NK-92 treated with Interleukin-12 subunit alpha and Interleukin-12 subunit beta, amount 100 ng/mL, for 24 hours (cell line): ENCODE data around the gene FAM111B.
"Not testable (repeated sequence)": the region's sequence is repeated elsewhere in the genome, so short reads cannot be mapped to it uniquely, and the experiment has no call there.

Experiments
- DNase-seq: peaks from one replicate; lab custom pipeline; 2025; lab: John Stamatoyannopoulos, UW

FAM111B gene

DNA sequence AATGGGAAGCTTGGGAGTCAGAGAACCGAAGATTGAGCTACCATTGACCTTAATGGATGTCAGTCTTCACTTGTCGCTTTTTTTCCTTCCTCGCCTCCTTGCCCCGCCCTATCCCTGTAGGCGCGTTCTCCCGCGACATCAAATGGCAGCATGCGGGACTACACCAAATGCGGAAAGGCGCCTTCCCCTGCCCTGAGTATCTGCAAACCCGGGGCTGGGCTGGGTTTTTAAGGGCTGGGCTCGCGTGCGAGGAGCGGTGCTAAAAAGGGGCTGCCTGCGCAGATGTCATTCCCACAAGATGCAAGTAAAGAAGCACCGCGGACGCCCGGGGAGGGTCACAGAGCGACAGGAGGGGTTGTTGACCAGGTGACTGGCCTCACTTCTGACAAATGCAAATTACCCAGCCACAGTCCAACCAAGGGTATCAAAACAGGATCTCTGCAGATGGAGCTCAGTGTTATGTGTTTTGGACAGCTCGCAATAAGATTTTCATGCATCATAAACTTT lies 4.7 kb upstream of the FAM111B start:
- no peak for DNase-seq

DNA sequence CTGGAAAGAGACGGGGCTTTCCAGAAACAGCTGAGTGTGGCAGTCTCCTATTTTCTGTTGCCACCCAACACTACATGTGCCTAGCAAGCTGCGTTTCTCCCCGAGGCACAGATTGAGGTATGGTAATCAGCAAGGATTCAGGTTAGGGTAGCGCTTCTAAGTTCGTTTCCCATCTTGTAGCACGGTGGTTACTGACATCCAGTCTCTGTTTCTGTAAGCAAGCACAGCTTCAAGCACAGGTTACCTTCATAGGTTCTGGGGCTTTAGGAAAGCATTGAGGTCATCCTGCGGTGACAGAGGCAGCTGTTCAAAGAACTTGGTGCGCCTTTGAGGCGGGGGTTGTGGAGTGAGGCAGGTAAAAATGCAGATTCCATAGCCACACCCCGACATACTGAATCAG lies 684 bp downstream of the FAM111B start:
- not testable (repeated sequence) for DNase-seq

DNA sequence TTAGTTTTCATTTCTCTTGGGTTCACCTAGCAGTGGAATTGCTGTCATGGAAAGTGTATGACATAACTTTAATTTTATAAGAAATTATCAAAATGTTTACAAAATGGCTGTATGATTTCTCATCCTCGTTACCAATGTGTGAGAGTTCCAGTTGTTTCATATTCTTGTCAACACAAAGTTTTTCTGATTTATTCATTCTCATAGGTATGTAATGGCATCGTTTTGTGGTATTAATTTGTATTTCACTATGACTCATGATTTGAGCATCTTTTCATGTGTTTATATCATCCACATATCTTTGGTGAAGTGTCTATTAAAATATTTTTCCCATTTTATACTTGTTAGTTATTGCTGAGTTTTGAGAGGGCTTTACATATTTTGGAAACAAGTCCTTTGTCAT lies 5.5 kb downstream of the FAM111B start:
- no peak for DNase-seq

- no peak for DNase-seq
Measured at GRCh38 chr11:59114344-59114743, 7.3 kb downstream of the FAM111B start.

DNA sequence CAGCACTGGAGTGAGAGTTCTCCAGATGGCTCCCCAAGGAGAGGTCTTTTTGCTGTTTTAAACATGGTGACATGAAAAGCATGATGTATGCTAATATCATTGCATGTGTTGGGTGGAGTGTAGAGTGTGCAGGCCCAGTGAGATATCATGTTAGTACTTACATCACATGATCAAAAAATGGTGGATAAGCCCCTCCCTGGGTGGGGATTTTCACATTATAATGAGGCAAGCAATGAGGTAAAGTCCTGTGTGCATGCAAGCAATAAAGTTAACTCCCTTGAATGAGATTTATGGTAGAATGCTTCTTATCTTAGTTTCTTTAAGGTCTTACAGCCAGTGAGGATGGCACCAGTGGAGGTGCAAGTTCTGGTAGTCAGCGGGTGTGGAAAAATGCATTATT lies 8.5 kb downstream of the FAM111B start:
- DNase-seq: no peak

DNA sequence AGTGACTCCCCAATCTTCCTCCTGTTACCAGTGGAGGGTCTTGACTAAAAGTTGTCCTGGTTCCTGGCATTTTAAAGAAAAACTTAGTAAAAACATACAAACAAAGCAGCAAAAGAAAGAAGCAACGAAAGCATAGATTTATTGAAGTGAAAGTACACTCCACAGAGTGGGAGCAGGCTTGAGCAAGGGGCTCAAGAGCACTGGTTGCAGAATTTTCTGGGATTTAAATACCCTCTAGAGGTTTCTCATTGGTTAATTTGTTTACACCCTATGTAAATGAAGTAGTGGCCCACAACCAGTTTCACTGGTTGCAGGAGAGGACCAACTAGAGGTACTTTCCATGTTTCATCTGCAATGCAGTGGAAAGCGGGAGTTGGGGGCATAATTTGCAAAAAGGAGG lies 10.7 kb downstream of the FAM111B start:
- DNase-seq: no peak

GRCh38 chr11:59119826-59120225 lies 12.8 kb downstream of the FAM111B start:
- no peak for DNase-seq

GRCh38 chr11:59135648-59136461 lies 28.8 kb downstream of the FAM111B start:
- DNase-seq: peak; percentile 66

- not testable (repeated sequence) for DNase-seq
Measured at GRCh38 chr11:59136551-59136950, 29.5 kb downstream of the FAM111B start.

- DNase-seq: no peak
Measured at GRCh38 chr11:59137190-59137589, 30.2 kb downstream of the FAM111B start.

- no peak for DNase-seq
Measured at GRCh38 chr11:59138643-59139042, 31.6 kb downstream of the FAM111B start.

DNA sequence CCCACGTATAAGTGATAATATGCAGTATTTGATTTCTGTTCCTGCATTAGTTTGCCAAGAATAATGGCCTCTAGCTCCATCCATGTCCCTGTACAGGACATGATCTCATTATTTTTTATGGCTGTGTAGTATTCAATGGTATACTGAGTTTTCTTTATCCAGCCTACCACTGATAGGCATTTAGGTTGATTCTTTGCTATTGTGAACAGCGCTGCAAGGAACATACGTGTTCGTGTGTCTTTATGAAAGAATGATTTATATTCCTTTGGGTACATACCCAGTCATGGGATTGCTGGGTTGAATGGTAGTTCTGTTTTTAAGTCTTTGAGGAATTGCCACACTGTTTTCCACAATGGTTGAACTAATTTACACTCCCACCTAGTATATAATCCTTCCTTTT lies 34.2 kb downstream of the FAM111B start:
- no peak for DNase-seq

DNA sequence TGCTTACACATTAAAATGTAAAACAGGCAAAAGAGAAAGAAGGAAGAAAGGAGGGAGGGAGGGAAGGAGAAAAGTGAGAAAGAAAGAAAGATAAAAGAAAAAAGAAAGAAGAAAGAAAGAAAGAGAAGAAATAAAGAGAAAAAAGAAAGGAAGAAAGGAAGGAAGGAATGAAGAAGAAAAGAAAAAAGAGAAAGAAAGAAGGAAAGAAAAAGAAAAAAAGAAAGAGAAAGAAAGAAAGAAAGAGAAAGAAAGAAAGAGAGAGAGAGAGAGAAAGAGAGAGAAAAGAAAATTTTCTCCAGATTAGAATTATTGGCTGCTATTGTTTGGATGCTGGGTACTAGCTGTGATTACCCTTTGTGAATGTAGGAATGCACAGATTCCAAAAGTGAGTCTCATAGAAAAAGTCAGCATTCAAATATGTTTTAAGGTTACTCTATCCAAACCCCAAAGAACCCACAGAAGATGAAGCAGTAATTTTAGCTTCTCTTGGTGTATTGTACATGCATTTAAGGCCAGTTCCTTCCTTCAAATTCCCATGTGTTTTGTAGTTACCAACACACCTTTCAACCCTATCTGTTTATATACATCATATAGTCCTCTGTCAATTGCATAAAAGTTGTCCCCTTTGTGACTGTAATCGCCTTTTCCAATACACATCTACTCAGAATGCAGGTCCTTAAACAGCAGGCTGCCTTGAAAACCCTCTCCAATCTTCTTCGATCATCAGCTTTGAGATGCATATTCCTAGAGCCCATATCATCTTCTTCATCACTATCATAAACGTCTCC lies 34.8 kb downstream of the FAM111B start:
- DNase-seq: no peak

DNA sequence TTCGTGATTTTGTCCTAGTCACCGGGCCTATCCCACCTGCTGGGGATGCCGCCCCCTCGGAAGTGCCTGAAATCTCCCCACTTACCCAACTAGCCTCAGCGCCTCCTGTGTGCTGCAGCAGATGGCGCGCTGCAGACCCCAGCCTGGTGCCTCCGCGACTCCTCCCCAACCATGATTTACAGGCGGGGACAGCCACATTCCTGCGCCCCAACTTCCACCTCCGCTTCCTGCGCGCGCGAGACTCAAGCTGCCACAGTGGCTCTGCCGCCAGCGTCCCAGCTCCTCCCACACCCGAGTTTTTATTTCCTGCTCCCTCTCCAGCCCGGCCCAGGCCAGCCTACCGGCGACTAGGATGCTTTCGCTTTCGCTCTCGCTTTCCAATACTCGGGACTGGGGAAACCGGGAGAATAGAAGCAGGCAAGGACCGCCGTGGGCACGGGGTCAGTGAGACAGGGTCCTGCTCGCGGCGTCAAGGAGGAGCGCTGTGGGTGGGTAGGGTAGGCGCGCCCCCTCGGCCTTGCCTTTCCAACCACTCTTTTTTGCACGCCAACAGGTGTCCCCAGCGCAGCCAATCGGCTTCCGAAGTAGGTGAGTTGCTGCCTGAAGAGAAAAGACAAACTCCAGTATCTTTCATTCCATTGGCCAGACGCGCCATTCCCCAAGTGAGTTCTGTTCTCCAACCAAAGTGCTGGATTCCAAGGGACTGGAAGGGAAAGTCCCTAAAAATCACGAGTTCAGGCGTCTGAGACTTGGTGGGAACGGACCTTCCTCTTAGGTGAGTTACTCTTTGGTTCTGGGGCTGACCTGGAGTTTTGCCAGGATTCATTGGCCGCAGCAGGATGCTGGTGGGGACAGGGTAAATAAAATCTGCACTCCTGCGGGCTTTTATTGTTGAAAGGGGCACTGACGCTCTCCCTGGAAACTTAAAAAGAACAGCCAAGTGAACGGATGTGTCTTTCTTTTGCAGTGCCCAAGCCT lies 35.8 kb downstream of the FAM111B start, which contains the start of gene FAM111A:
TSS of gene FAM111A (plus strand) at position 327 of the 978 bp plus-strand sequence. CDS start 6,017 bp downstream, outside the sequence.
- DNase-seq: peak; percentile 76

- no peak for DNase-seq
Measured at GRCh38 chr11:59144096-59144495, 37.1 kb downstream of the FAM111B start.

DNA sequence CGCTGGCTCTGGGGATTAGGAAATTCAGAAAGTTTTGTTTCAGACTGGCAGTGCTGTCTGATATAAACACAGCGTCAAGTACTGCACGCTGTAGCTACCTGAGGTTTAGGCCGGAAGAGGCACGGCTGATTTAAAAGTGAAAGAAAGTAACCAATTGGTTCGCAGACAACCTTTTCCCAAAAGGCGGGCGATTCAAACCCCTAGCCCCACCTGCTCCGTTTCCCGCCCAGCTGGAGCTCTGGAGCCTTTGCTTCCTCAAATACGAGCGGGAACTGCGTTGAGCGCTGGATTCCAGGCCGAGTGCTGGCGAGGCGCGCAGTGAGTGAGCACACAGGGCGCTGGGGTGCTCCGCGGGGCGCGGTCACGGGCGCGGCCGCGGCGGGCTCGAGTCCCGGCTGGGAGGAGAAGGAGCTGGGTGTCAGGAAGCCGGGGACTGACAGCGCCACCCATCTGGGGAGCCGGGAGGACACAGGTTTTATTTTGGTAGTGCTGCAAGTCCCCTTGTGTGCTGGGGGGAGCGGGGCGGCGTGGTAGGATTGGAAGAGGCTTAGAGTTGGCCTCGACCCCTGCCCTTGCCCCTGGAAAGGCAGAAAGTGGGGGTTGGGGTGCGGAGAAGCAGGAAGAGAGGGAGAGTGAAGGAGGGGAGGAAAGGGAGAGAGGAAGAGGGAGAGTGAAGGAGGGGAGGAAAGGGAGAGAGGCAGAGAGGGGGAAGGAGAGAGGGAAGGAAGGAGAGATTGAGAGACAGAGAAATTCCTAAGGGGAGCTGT lies 37.7 kb downstream of the FAM111B start:
- DNase-seq: peak; percentile 77

GRCh38 chr11:59145534-59145933 lies 38.5 kb downstream of the FAM111B start:
- DNase-seq: no peak

- DNase-seq: no peak
Measured at GRCh38 chr11:59151761-59152160, 44.7 kb downstream of the FAM111B start.

GRCh38 chr11:59152312-59152951 lies 45.4 kb downstream of the FAM111B start:
- DNase-seq: no peak

DNA sequence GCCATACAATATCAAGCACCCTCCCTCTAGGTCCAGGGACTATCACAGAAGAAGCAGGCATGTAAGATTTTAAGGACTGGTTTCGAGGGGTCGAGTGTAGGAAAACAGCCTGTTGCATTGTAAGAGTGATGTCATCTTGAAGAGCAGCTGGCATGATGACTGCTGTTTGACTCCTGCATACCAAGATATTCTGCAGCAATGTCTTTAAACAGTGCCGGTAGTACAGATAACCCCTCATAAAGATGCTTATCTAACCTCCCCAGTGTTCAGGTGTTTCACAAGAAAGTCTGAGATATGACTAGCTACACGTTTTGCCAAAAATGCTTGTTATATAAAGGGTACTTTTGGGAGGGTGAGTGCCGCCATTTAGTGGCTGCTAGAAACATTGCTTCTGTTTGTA lies 47.6 kb downstream of the FAM111B start:
- DNase-seq: no peak
